Activated naive CD4-positive, alpha-beta T cell treated with anti-CD3 and anti-CD28 coated beads, Interleukin-2, amount 10 ng/mL, durations not matched to agents 7 days and 5 days (primary cell): ENCODE results near the gene XPO5.

Experiments
- CTCF ChIA-PET: fragments of 350-600 bp; sonication (Branson Sonifier 250); formaldehyde crosslinking; loops from one replicate; lab custom pipeline; 2021; ENCODE audit warnings: antibody characterized with exemption; lab: Charles Lee
- DNase-seq: peaks from one replicate; pipeline ENCODE4 v3.0.0-alpha.2; 2020
- H3K27ac Mint-ChIP-seq: one replicate; pipeline ENCODE4 v1.8.0; 2021; ENCODE audit warnings: mild to moderate bottlenecking, moderate library complexity, mixed read lengths
- H3K27me3 Mint-ChIP-seq: one replicate; pipeline ENCODE4 v1.8.0; 2021; ENCODE audit warnings: mild to moderate bottlenecking, mixed read lengths
- H3K36me3 Mint-ChIP-seq: one replicate; pipeline ENCODE4 v1.8.0; 2021; ENCODE audit warnings: mixed read lengths
- H3K4me1 Mint-ChIP-seq: one replicate; pipeline ENCODE4 v1.8.0; 2021; ENCODE audit warnings: mixed read lengths
- H3K4me3 Mint-ChIP-seq: one replicate; pipeline ENCODE4 v1.8.0; 2021; ENCODE audit warnings: mild to moderate bottlenecking, moderate library complexity, mixed read lengths
- H3K9me3 Mint-ChIP-seq: one replicate; pipeline ENCODE4 v1.8.0; 2021; ENCODE audit warnings: mixed read lengths

The XPO5 gene

DNA sequence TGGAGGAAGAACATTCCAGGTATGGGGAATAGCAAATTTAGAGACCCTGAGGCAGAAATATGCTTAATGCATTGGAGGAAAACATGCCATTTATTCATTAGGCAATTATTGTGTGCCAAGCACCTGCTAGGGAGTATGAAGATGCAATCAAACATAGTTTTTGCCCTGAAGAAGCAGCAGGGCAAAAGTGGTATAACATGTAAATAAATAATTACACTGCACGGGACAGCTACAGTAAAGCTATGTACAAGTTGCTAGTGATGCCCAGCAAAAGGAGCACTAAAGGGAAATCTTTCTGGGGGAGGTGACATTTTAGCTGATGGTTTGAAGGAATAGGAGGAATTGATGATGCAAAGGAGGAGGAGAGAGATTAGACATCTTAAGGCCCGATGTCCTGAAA is 99.1 kb downstream of the XPO5 start:
- H3K4me3 Mint-ChIP-seq = peak overlapping the region; percentile 95
- no peak for DNase-seq

DNA sequence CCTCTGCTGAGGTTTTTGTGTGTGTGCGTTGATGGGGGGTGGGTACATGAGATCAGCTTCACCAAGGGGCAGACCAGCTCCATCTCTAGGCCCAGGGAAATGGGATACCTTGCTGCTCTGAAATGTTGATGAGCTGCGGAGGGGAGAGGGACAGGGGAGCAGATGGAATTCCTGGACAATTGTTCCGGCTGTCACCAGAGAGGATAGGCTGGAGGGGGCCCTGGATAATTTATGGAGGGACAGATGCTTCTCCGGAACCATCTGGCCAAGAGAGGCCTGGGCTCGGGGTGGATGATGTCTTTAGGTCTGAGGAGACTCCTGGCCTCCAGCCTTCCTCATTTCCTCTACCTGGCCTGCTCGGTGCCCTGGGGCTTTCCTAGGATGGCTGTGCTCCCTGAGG is 100.3 kb downstream of the XPO5 start:
- H3K9me3 Mint-ChIP-seq = no peaks in the 10 kb centered on the region
- CTCF ChIA-PET = no interaction called here
- peaks cover 12% of the 10 kb centered on the region for H3K27me3 Mint-ChIP-seq
- no peak overlapping the region for H3K27ac Mint-ChIP-seq
- peaks cover 3% of the 10 kb centered on the region for H3K36me3 Mint-ChIP-seq
- H3K4me3 Mint-ChIP-seq = no peak overlapping the region
- peaks cover 34% of the 10 kb centered on the region for H3K4me1 Mint-ChIP-seq
- DNase-seq = no peak

More for the DNA sequence above, 99.1 kb downstream of the XPO5 start:
- Mint-ChIP-seq H3K27me3 (peaks cover 1% of the 10 kb centered on the region), H3K27ac (peak overlapping the region; percentile 91), H3K4me1 (peaks cover 39% of the 10 kb centered on the region), H3K9me3 (no peaks in the 10 kb centered on the region), H3K36me3 (peaks cover 3% of the 10 kb centered on the region)
- CTCF ChIA-PET = interaction anchor here (2.3 kb wide), 1 partner anchor 30 kb away, joined by 6 read pairs; no protein-coding TSS in a partner anchor

DNA sequence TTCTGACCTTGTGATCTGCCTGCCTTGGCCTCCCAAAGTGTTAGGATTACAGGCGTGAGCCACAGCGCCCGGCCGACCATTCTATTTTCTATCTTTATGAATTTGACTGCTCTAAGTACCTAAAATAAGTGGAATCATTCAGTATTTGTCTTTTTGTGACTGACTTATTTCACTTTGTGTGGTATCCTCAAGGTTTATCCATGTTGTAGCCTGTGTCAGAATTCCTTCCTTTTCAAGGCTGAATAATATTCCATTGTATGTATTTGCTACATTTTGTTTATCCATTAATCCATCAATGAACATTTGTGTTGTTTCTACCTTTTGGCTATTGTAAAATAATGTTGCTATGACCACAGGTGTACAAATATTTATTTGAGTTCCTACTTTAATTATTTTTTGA is 103.3 kb downstream of the XPO5 start:
- no peak overlapping the region for H3K4me3 Mint-ChIP-seq
- CTCF ChIA-PET = no interaction called here
- no peaks in the 10 kb centered on the region for H3K9me3 Mint-ChIP-seq

More for the DNA sequence above, 103.3 kb downstream of the XPO5 start:
- Mint-ChIP-seq H3K27me3 (peaks cover 35% of the 10 kb centered on the region), H3K36me3 (no peaks in the 10 kb centered on the region), H3K27ac (no peak overlapping the region), H3K4me1 (peaks cover 11% of the 10 kb centered on the region)
- DNase-seq = no peak
